H1 (cell line): ENCODE measurements around the gene CASZ1. TPM values are rescaled to one million over a fixed set of nuclear protein-coding genes. Genes with fewer than 3 reads are reported as not detected.

ENCODE experiments used
- CTCF ChIA-PET: fragments of 300-600 bp; sonication (Branson Sonifier 250); formaldehyde crosslinking; loops from one replicate; lab custom pipeline; 2021; ENCODE audit not compliant: partially characterized antibody; lab: Charles Lee
- POLR2A ChIA-PET: fragments of 300-600 bp; sonication (Branson Sonifier 250); formaldehyde crosslinking; loops from one replicate; lab custom pipeline; 2021; ENCODE audit warnings: inconsistent platforms; ENCODE audit not compliant: partially characterized antibody; lab: Charles Lee
- DNase-seq, 2 experiments: peaks; one replicate each; pipeline versions ENCODE4 v3.0.0 to v3.0.0-alpha.2; 2010 to 2022; ENCODE audit warnings: low spot score in 2 of 2, low read depth in 1 of 2, mixed read lengths in 1 of 2
- FAIRE-seq: peaks from 2 replicates; lab custom pipeline; 2011; peaks lifted over from hg19 to GRCh38; lab: Jason Lieb, UNC
- H2AFZ ChIP-seq: 2 replicates; pipeline ENCODE4 v1.8.1; 2012; ENCODE audit warnings: low read length, inconsistent platforms
- H2AK5ac ChIP-seq: 2 replicates; pipeline ENCODE4 v1.6.1; 2013; ENCODE audit warnings: low read depth, low read length
- H2BK120ac ChIP-seq: replicated peaks from 2 replicates; pipeline ENCODE3; 2013; ENCODE audit warnings: low read depth, low read length, inconsistent platforms
- H2BK12ac ChIP-seq: 2 replicates; pipeline ENCODE4 v1.6.1; 2013; ENCODE audit warnings: low read depth, low read length
- H2BK15ac ChIP-seq: 2 replicates; pipeline ENCODE4 v1.6.1; 2013; ENCODE audit warnings: low read length
- H2BK20ac ChIP-seq: 2 replicates; pipeline ENCODE4 v1.6.1; 2013; ENCODE audit warnings: low read length
- H2BK5ac ChIP-seq: 2 replicates; pipeline ENCODE4 v1.6.1; 2013; ENCODE audit warnings: low read depth, low read length
- H3K14ac ChIP-seq: 2 replicates; pipeline ENCODE4 v1.6.1; 2013; ENCODE audit warnings: inconsistent platforms; ENCODE audit not compliant: insufficient read length
- H3K18ac ChIP-seq: 2 replicates; pipeline ENCODE4 v1.6.1; 2013; ENCODE audit warnings: low read length; ENCODE audit errors: extremely low read depth
- H3K23ac ChIP-seq: 2 replicates; pipeline ENCODE4 v1.6.1; 2013; ENCODE audit warnings: inconsistent platforms; ENCODE audit not compliant: insufficient read length
- H3K23me2 ChIP-seq: 2 replicates; pipeline ENCODE4 v1.6.1; 2013; ENCODE audit warnings: low read depth, low read length
- H3K27ac ChIP-seq: 2 replicates; pipeline ENCODE4 v1.6.1; 2011; ENCODE audit warnings: low read depth, low read length, inconsistent platforms
- H3K27me3 ChIP-seq, 4 experiments: replicated peaks in 1 of 4; 1 replicate in 1 of 4; 2 replicates in 3 of 4; pipeline versions ENCODE4 v1.6.1 to v1.8.1; 2011 to 2013; ENCODE audit warnings: low read length in 3 of 4, mild to moderate bottlenecking in 3 of 4, inconsistent platforms in 2 of 4, mixed read lengths in 2 of 4, moderate library complexity in 1 of 4; ENCODE audit not compliant: control insufficient read depth in 3 of 4, insufficient read depth in 3 of 4; ENCODE audit errors: extremely low read depth in 1 of 4
- H3K36me3 ChIP-seq, 4 experiments: 2 replicates each; pipeline versions ENCODE4 v1.6.1 to v1.8.1; 2011 to 2013; ENCODE audit warnings: mild to moderate bottlenecking in 4 of 4, low read length in 3 of 4, moderate library complexity in 2 of 4, control low read depth in 1 of 4, inconsistent platforms in 1 of 4; ENCODE audit not compliant: insufficient read depth in 4 of 4, control insufficient read depth in 2 of 4
- H3K4ac ChIP-seq: replicated peaks from 2 replicates; pipeline ENCODE3; 2013; ENCODE audit warnings: low read length, low read depth, mixed read lengths, inconsistent platforms; ENCODE audit not compliant: insufficient read length
- H3K4me1 ChIP-seq, 4 experiments: replicated peaks in 1 of 4; 1 replicate in 1 of 4; 2 replicates in 3 of 4; pipeline versions ENCODE4 v1.6.1 to v1.8.1; 2011 to 2013; ENCODE audit warnings: low read length in 3 of 4, inconsistent platforms in 2 of 4, mixed read lengths in 1 of 4; ENCODE audit not compliant: insufficient read depth in 4 of 4, control insufficient read depth in 3 of 4
- H3K4me2 ChIP-seq, 2 experiments: 2 replicates each; pipeline versions ENCODE4 v1.6.1 to v1.8.1; 2011 to 2013; ENCODE audit warnings: low read depth in 2 of 2, low read length in 2 of 2, control low read depth in 1 of 2, inconsistent platforms in 1 of 2, mild to moderate bottlenecking in 1 of 2; ENCODE audit not compliant: insufficient read depth in 1 of 2
- H3K4me3 ChIP-seq, 4 experiments: fragments of 200-600, 300-600 bp in 1 of 4; sonication (generic), shearing (Covaris generic), sonication (Bioruptor Twin) in 1 of 4; 2 replicates each; pipeline versions ENCODE4 v1.5.1 to v1.8.1; 2011 to 2016; ENCODE audit warnings: low read length in 4 of 4, low read depth in 3 of 4, control low read depth in 2 of 4, inconsistent platforms in 2 of 4, mild to moderate bottlenecking in 2 of 4, mixed read lengths in 1 of 4, moderate library complexity in 1 of 4; ENCODE audit not compliant: insufficient read depth in 2 of 4; ENCODE audit errors: extremely low read depth in 1 of 4
- H3K56ac ChIP-seq: replicated peaks from 2 replicates; pipeline ENCODE3; 2013; ENCODE audit warnings: low read depth, mild to moderate bottlenecking, mixed read lengths, low read length, inconsistent platforms; ENCODE audit not compliant: insufficient read length
- H3K79me1 ChIP-seq: 2 replicates; pipeline ENCODE4 v1.6.1; 2013; ENCODE audit warnings: low read depth, low read length, control low read depth
- H3K79me2 ChIP-seq, 2 experiments: 2 replicates each; pipeline versions ENCODE4 v1.6.1 to v1.8.1; 2012 to 2013; ENCODE audit warnings: low read length in 2 of 2, mild to moderate bottlenecking in 2 of 2, inconsistent platforms in 1 of 2; ENCODE audit not compliant: insufficient read depth in 2 of 2, control insufficient read depth in 1 of 2
- H3K9ac ChIP-seq, 4 experiments: replicated peaks in 1 of 4; 1 replicate in 1 of 4; 2 replicates in 3 of 4; pipeline versions ENCODE4 v1.6.1 to v1.8.1; 2011 to 2013; ENCODE audit warnings: low read depth in 3 of 4, low read length in 3 of 4, control low read depth in 2 of 4, mild to moderate bottlenecking in 2 of 4, moderate library complexity in 2 of 4, inconsistent platforms in 1 of 4; ENCODE audit errors: extremely low read depth in 1 of 4
- H3K9me3 ChIP-seq, 2 experiments: 2 replicates each; pipeline versions ENCODE4 v1.6.1 to v1.8.1; 2012 to 2013; ENCODE audit warnings: mild to moderate bottlenecking in 2 of 2, moderate library complexity in 2 of 2, control low read depth in 1 of 2, inconsistent platforms in 1 of 2, low read depth in 1 of 2, low read length in 1 of 2, mixed read lengths in 1 of 2; ENCODE audit not compliant: insufficient read depth in 2 of 2
- H4K20me1 ChIP-seq, 2 experiments: replicated peaks in 1 of 2; 2 replicates each; pipeline versions ENCODE3 to v1.8.1; 2011 to 2013; ENCODE audit warnings: inconsistent platforms in 2 of 2, low read length in 2 of 2, mild to moderate bottlenecking in 1 of 2; ENCODE audit not compliant: insufficient read depth in 2 of 2, control insufficient read depth in 1 of 2
- H4K5ac ChIP-seq: 2 replicates; pipeline ENCODE4 v1.6.1; 2013; ENCODE audit warnings: low read length, low read depth, mixed read lengths, inconsistent platforms; ENCODE audit not compliant: insufficient read length
- H4K8ac ChIP-seq: 2 replicates; pipeline ENCODE4 v1.8.0; 2013; ENCODE audit warnings: mild to moderate bottlenecking, moderate library complexity, low read length, inconsistent platforms; ENCODE audit not compliant: insufficient read depth; ENCODE audit errors: extremely low read depth
- H4K91ac ChIP-seq: replicated peaks from 2 replicates; pipeline ENCODE3; 2013; ENCODE audit warnings: low read length, mixed read lengths, inconsistent platforms; ENCODE audit not compliant: insufficient read length
- CHD2 ChIP-seq: IDR thresholded peaks from 2 replicates; pipeline ENCODE4 v1.6.1; 2012; ENCODE audit warnings: low read length, improper control_type of control experiment
- CTCF ChIP-seq, 3 experiments: IDR thresholded peaks; 1 replicate in 2 of 3; 2 replicates in 1 of 3; pipeline versions ENCODE4 v1.5.1 to v1.6.1; 2011; ENCODE audit warnings: low read length in 3 of 3, mild to moderate bottlenecking in 3 of 3, inconsistent platforms in 2 of 3, low read depth in 1 of 3, moderate library complexity in 1 of 3; ENCODE audit not compliant: insufficient read depth in 1 of 3; ENCODE audit errors: control extremely low read depth in 1 of 3
- MAFK ChIP-seq: IDR thresholded peaks from 2 replicates; pipeline ENCODE4 v1.6.1; 2012; ENCODE audit warnings: low read depth, mild to moderate bottlenecking, improper control_type of control experiment, low read length
- MAX ChIP-seq: IDR thresholded peaks from 2 replicates; pipeline ENCODE4 v1.6.1; 2012; ENCODE audit warnings: inconsistent platforms
- RAD21 ChIP-seq, 2 experiments: IDR thresholded peaks in 1 of 2; conservative IDR thresholded peaks in 1 of 2; 2 replicates each; pipeline ENCODE4 v1.6.1; 2011; ENCODE audit warnings: low read depth in 2 of 2, low read length in 2 of 2, improper control_type of control experiment in 1 of 2, inconsistent platforms in 1 of 2, mild to moderate bottlenecking in 1 of 2, moderate library complexity in 1 of 2
- SUZ12 ChIP-seq: fragments of 200-600 bp; sonication (generic); IDR thresholded peaks from 2 replicates; pipeline ENCODE4 v1.6.1; 2012; ENCODE audit warnings: mild to moderate bottlenecking, inconsistent platforms, low read length, moderate library complexity, mixed read lengths
- TEAD4 ChIP-seq: IDR thresholded peaks from 2 replicates; pipeline ENCODE4 v1.6.1; 2012; ENCODE audit warnings: low read depth, low read length, inconsistent platforms, mixed read lengths
- WGBS, 2 experiments: shearing (Covaris generic) in 1 of 2; methylation state at CpG; one replicate each; pipeline versions ENCODE4 v1.1.6 to v1.1.7; 2013 to 2015; ENCODE audit warnings: low lambda C conversion rate in 2 of 2, mixed read lengths in 2 of 2, inconsistent platforms in 1 of 2, low coverage in 1 of 2, missing lambda C conversion rate in 1 of 2; ENCODE audit not compliant: insufficient replicate concordance in 2 of 2, insufficient coverage in 1 of 2, insufficient read length in 1 of 2; ENCODE audit errors: extremely low coverage in 1 of 2, missing lambda C conversion rate in 1 of 2; 5-methylcytosine and 5-hydroxymethylcytosine counted together
- polyA plus RNA-seq, 7 experiments: library from polyadenylated mRNA; depleted of rRNA in 3 of 7; stranded (reverse) in 5 of 7; unstranded in 2 of 7; fragments of >200 nt in 5 of 7; fragments of 200-250 nt in 2 of 7; gene quantifications; 1 replicate in 5 of 7; 2 replicates in 1 of 7; 4 replicates in 1 of 7; pipeline versions ENCODE4 v1.2.1 to v1.2.3, GENCODE V29; 2011 to 2013; ENCODE audit warnings: missing spikeins in 2 of 7, mixed read lengths in 2 of 7
- total RNA-seq: library from RNA; stranded (reverse); fragmentation: NEBNext Ultra II Directional; extraction: Animal tissue kit (Norgen Biotek cat#: 25700); gene quantifications from 2 replicates; pipeline ENCODE4 v1.2.1, GENCODE V29; 2021

CASZ1 gene
- total and polyA plus RNA-seq, 2 of the 8 experiments (the other 6 are each of a cell fraction or from before 2014, with no cell fraction given) = 4.4 to 7.7 TPM

DNA sequence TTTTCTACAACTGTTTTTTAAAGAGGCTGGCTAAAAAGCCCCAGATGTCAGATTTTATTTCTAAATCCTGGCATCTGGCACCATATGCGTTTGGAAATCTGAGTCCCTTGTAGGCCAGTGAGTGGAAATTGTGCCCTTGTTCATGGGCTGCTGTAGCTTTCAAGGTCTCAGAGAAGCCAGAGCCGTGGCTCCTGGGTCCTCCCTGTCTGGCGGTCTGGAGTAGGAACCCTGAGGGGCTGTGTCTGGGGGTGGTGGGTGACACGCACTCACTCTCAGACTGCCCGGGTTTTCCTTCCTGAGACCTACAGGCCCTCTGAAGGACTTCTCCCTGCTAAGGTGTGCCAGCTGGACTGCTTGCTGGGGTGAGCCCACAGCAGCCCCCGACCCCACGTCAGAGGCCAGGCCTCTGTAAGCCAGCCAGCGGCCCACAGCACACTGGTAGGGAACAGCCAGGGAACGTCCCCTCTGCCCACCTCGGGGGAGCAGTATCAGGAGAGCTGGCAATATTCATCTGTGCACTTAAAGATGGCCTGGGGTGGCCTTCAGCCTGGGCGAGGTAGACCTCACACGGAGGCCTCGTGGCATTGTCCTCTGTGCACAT is 170.2 kb downstream of the CASZ1 start:
- ChIA-PET POLR2A (no interaction called here), CTCF (interaction anchor here (1.3 to 2.4 kb wide), 4 partner anchors 12 to 95 kb away, joined by 3 to 9 read pairs (median 6); no protein-coding TSS in a partner anchor)
- no peaks in the 10 kb centered on the region; a peak in 2 of 8 replicates for H3K36me3 ChIP-seq
- H2AK5ac ChIP-seq = no peak overlapping the region
- no peaks in the 10 kb centered on the region; the same call in 1 of the 2 replicates for H3K23me2 ChIP-seq
- H3K4me2 ChIP-seq = no peak overlapping the region
- no peak overlapping the region for H3K14ac ChIP-seq
- H3K9ac ChIP-seq = no peak overlapping the region
- peaks cover 0 to 6% (median under 1%) of the 10 kb centered on the region in 4 experiments; a peak in 2 of 7 replicates for H3K4me1 ChIP-seq
- H2BK12ac ChIP-seq = no peak overlapping the region
- no peak overlapping the region for H3K56ac ChIP-seq
- DNase-seq = no peak
- H3K4ac ChIP-seq = no peak overlapping the region
- no peak overlapping the region; the same call in 1 of the 2 replicates for H4K8ac ChIP-seq
- H3K4me3 ChIP-seq = no peak overlapping the region
- no peak overlapping the region for H2BK120ac ChIP-seq
- H2AFZ ChIP-seq = no peak overlapping the region
- no peak overlapping the region for H3K27ac ChIP-seq
- H2BK20ac ChIP-seq = no peak overlapping the region
- H4K91ac ChIP-seq = no peak overlapping the region
- no peaks in the 10 kb centered on the region for H3K79me1 ChIP-seq
- no peaks in the 10 kb centered on the region for H3K27me3 ChIP-seq
- H3K79me2 ChIP-seq = no peaks in the 10 kb centered on the region
- H4K20me1 ChIP-seq = no peaks in the 10 kb centered on the region
- no peak overlapping the region for H3K23ac ChIP-seq
- H3K18ac ChIP-seq = no peak overlapping the region
- no peak overlapping the region for H4K5ac ChIP-seq
- FAIRE-seq = no peak
- 92% methylated on average over 13 of the region's 13 CpGs; no CpG with 5 or more reads in 1 of the 2 experiments for WGBS, 2 experiments
- no peak overlapping the region for H2BK5ac ChIP-seq
- H3K9me3 ChIP-seq = no peaks in the 10 kb centered on the region
- H2BK15ac ChIP-seq = no peak overlapping the region
- TF ChIP-seq RAD21 (IDR thresholded peaks at IDR 0.05 in 1 of 2, conservative IDR thresholded peaks at IDR 0.05 in 1 of 2; ENCODE audit: low read depth in 2 of 2, low read length in 2 of 2) (no peak), TEAD4 (no peak), MAX (no peak), MAFK (no peak), CHD2 (no peak), SUZ12 (no peak), CTCF (IDR thresholded peaks at IDR 0.05; ENCODE audit: control extremely low read depth in 1 of 3, insufficient read depth in 1 of 3, low read depth in 1 of 3, low read length in 3 of 3) (no peak)
